Neural progenitor cell (in vitro differentiated cells): ENCODE results near the gene SRRM4. TPM values are rescaled to one million over a fixed set of nuclear protein-coding genes. Genes with fewer than 3 reads are reported as not detected.

Source experiments
- DNase-seq: peaks from one replicate; pipeline ENCODE4 v3.0.0-alpha.2; 2016; ENCODE audit warnings: low spot score
- H2AFZ ChIP-seq: fragments of 200-600 bp; sonication (generic); replicated peaks from 2 replicates; pipeline ENCODE4 v1.6.1; 2016; ENCODE audit warnings: antibody characterized with exemption
- H3F3A ChIP-seq: fragments of 200-600 bp; sonication (generic); 2 replicates; pipeline ENCODE4 v1.6.1; 2016; ENCODE audit warnings: antibody characterized with exemption, low read depth
- H3K27ac ChIP-seq: fragments of 200-600 bp; sonication (generic); 2 replicates; pipeline ENCODE4 v1.5.1; 2016; ENCODE audit warnings: mild to moderate bottlenecking
- H3K27me3 ChIP-seq: fragments of 200-600 bp; sonication (generic); 2 replicates; pipeline ENCODE4 v1.6.1; 2016; ENCODE audit warnings: mild to moderate bottlenecking, moderate library complexity
- H3K36me3 ChIP-seq: fragments of 200-600 bp; sonication (generic); 2 replicates; pipeline ENCODE4 v1.5.1; 2016
- H3K4me1 ChIP-seq: fragments of 200-600 bp; sonication (generic); 2 replicates; pipeline ENCODE4 v1.6.1; 2016; ENCODE audit warnings: mixed run types
- H3K4me2 ChIP-seq: fragments of 200-600 bp; sonication (generic); 2 replicates; pipeline ENCODE4 v1.6.1; 2016
- H3K4me3 ChIP-seq: fragments of 200-600 bp; sonication (generic); 2 replicates; pipeline ENCODE4 v1.5.1; 2016
- H3K79me2 ChIP-seq: fragments of 200-600 bp; sonication (generic); 2 replicates; pipeline ENCODE4 v1.6.1; 2016; ENCODE audit warnings: low read depth
- H3K9ac ChIP-seq: fragments of 200-600 bp; sonication (generic); 2 replicates; pipeline ENCODE4 v1.6.1; 2016
- H3K9me3 ChIP-seq: fragments of 200-600 bp; sonication (generic); 2 replicates; pipeline ENCODE4 v1.5.1; 2016; ENCODE audit warnings: low read depth
- H4K20me1 ChIP-seq: fragments of 200-600 bp; sonication (generic); 2 replicates; pipeline ENCODE4 v1.6.1; 2016; ENCODE audit warnings: low read depth
- H3K27ac Mint-ChIP-seq: 3 replicates; pipeline ENCODE4 v1.8.0; 2021; ENCODE audit warnings: mixed read lengths
- H3K27me3 Mint-ChIP-seq: 2 replicates; pipeline ENCODE4 v1.8.0; 2022; ENCODE audit warnings: low read depth, mild to moderate bottlenecking, inconsistent platforms, moderate library complexity, mixed read lengths; ENCODE audit not compliant: insufficient read depth
- H3K36me3 Mint-ChIP-seq: 3 replicates; pipeline ENCODE4 v1.8.0; 2021; ENCODE audit warnings: mixed read lengths
- H3K4me1 Mint-ChIP-seq: 3 replicates; pipeline ENCODE4 v1.8.0; 2021; ENCODE audit warnings: mixed read lengths
- H3K4me3 Mint-ChIP-seq: 3 replicates; pipeline ENCODE4 v1.8.0; 2021; ENCODE audit warnings: mild to moderate bottlenecking, moderate library complexity, mixed read lengths
- H3K9me3 Mint-ChIP-seq: 3 replicates; pipeline ENCODE4 v1.8.0; 2020; ENCODE audit warnings: mixed read lengths
- EZH2 ChIP-seq: fragments of 200-600 bp; sonication (generic); IDR thresholded peaks from 2 replicates; pipeline ENCODE4 v1.6.1; 2017; ENCODE audit warnings: antibody characterized with exemption, mild to moderate bottlenecking, moderate library complexity
- EZH2phosphoT487 ChIP-seq: fragments of 200-600 bp; sonication (generic); IDR thresholded peaks from 2 replicates; pipeline ENCODE4 v1.6.1; 2017; ENCODE audit warnings: antibody characterized with exemption
- total RNA-seq: library from RNA; depleted of rRNA; stranded (reverse); fragments of >200 nt; gene quantifications from 2 replicates; pipeline ENCODE4 v1.2.3, GENCODE V29; 2015; ENCODE audit warnings: low replicate concordance
- TF ChIP-seq, protein P1 (sequence below): fragments of 200-600 bp; sonication (generic); IDR thresholded peaks from 2 replicates; pipeline ENCODE4 v1.5.1; 2017; ENCODE audit warnings: antibody characterized with exemption, mild to moderate bottlenecking

Gene SRRM4
- total RNA-seq, 1 donor from 2014 or later, result 0.07 TPM

DNA sequence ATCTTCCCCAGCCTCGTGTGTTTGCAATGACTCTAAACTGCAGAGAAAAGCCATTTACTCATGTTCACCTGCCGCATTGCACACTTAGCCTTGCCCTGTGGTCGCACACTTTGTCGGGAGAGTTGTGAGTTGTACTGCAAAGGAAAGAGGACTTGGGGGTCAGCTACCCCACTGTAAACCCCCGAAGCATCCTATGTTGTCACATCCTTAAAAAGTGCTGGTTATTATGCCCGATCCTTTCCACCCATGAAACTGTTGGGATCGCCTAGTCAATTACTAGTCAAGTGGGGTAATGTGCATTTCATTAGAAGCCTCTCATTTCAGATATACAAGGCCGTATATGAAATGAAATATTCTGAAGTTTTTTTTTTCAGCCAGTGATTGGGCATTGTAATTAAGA, 98.2 kb downstream of the SRRM4 start:
- H4K20me1 ChIP-seq, result no peaks in the 10 kb centered on the region
- no peak overlapping the region for H3K4me2 ChIP-seq
- H3F3A ChIP-seq, result peaks cover 15% of the 10 kb centered on the region
- TF ChIP-seq EZH2phosphoT487, result no peak
- TF ChIP-seq, protein P1, sequence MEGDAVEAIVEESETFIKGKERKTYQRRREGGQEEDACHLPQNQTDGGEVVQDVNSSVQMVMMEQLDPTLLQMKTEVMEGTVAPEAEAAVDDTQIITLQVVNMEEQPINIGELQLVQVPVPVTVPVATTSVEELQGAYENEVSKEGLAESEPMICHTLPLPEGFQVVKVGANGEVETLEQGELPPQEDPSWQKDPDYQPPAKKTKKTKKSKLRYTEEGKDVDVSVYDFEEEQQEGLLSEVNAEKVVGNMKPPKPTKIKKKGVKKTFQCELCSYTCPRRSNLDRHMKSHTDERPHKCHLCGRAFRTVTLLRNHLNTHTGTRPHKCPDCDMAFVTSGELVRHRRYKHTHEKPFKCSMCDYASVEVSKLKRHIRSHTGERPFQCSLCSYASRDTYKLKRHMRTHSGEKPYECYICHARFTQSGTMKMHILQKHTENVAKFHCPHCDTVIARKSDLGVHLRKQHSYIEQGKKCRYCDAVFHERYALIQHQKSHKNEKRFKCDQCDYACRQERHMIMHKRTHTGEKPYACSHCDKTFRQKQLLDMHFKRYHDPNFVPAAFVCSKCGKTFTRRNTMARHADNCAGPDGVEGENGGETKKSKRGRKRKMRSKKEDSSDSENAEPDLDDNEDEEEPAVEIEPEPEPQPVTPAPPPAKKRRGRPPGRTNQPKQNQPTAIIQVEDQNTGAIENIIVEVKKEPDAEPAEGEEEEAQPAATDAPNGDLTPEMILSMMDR, result no peak
- no peak for TF ChIP-seq EZH2
- H3K9ac ChIP-seq, result no peak overlapping the region
- no peaks in the 10 kb centered on the region for H3K36me3 ChIP-seq
- peaks cover 23% of the 10 kb centered on the region for H3K4me1 ChIP-seq
- H3K27me3 ChIP-seq, result no peaks in the 10 kb centered on the region
- Mint-ChIP-seq H3K36me3 (peaks cover 2% of the 10 kb centered on the region), H3K27me3 (peaks cover 24% of the 10 kb centered on the region), H3K4me3 (no peak overlapping the region), H3K27ac (no peak overlapping the region), H3K9me3 (no peaks in the 10 kb centered on the region), H3K4me1 (peaks cover 24% of the 10 kb centered on the region)
- no peak overlapping the region for H2AFZ ChIP-seq
- no peaks in the 10 kb centered on the region for H3K79me2 ChIP-seq
- no peak overlapping the region for H3K4me3 ChIP-seq
- no peaks in the 10 kb centered on the region for H3K9me3 ChIP-seq
- H3K27ac ChIP-seq, result no peak overlapping the region
- no peak for DNase-seq

DNA sequence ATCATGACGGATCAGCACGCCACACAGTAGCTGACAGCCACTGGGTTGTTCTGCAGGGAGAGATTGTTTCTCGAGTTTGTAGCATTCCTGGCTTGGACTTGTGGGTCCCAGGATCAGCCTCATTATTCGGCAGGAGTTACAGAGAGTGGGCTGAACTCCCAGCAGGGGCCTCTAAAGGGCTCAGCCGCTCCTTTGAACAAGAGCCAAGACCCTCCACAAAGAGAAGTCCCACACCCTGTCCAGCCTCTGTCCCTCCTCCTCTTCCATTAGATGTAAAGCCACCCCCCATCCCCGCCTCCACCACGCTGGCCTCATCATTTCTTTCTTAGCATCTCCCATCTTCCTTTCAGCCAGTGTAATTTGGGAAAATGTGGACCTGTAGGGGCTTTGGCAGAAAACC, 100.7 kb downstream of the SRRM4 start:
- H3K4me2 ChIP-seq, result peak overlapping the region; percentile 70

DNA sequence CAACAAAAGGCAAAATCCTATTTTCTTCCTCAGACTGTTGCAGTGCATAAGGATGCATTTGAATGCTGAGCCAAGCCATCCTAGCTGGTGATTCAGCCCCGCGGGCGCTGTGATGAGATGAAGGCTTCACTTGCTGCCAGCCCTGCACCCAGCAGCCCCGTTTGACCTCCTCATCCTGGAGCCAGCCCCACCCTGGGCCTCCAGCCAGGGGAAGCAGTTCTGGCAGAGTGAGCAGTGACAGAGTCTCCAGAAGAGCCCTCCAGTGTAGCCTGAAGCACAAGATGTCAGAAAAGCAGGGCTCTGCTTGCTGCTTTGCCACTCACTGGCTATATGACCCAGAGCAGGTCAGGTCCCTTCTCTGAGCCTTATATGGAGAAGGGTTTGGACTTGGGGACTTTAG, 101.2 kb downstream of the SRRM4 start:
- Mint-ChIP-seq H3K9me3 (no peaks in the 10 kb centered on the region), H3K36me3 (peaks cover 3% of the 10 kb centered on the region), H3K27ac (no peak overlapping the region), H3K27me3 (peaks cover 27% of the 10 kb centered on the region), H3K4me1 (peaks cover 25% of the 10 kb centered on the region), H3K4me3 (no peak overlapping the region)
- no peaks in the 10 kb centered on the region for H3K27me3 ChIP-seq
- H4K20me1 ChIP-seq, result no peaks in the 10 kb centered on the region
- H3F3A ChIP-seq, result peaks cover 15% of the 10 kb centered on the region
- H3K79me2 ChIP-seq, result no peaks in the 10 kb centered on the region
- no peaks in the 10 kb centered on the region for H3K36me3 ChIP-seq
- H3K4me1 ChIP-seq, result peaks cover 23% of the 10 kb centered on the region
- peak overlapping the region; percentile 70 for H3K4me2 ChIP-seq
- peak; percentile 18 for DNase-seq
- H3K9me3 ChIP-seq, result no peaks in the 10 kb centered on the region
- no peak overlapping the region for H3K27ac ChIP-seq
- TF ChIP-seq, protein P1, result no peak
- no peak for TF ChIP-seq EZH2phosphoT487
- no peak for TF ChIP-seq EZH2
- H3K4me3 ChIP-seq, result peak overlapping the region; percentile 21
- H2AFZ ChIP-seq, result peak overlapping the region; percentile 22
- no peak overlapping the region for H3K9ac ChIP-seq

More for the DNA sequence above, 100.7 kb downstream of the SRRM4 start:
- TF ChIP-seq EZH2 (no peak), EZH2phosphoT487 (no peak)
- TF ChIP-seq, protein P1, result no peak
- no peak overlapping the region for H3K27ac ChIP-seq
- no peaks in the 10 kb centered on the region for H3K27me3 ChIP-seq
- H3K9ac ChIP-seq, result no peak overlapping the region
- H4K20me1 ChIP-seq, result no peaks in the 10 kb centered on the region
- no peak overlapping the region for H3K4me3 Mint-ChIP-seq
- peaks cover 25% of the 10 kb centered on the region for H3K27me3 Mint-ChIP-seq
- H3K27ac Mint-ChIP-seq, result no peak overlapping the region
- H3K36me3 Mint-ChIP-seq, result peaks cover 3% of the 10 kb centered on the region
- H3K9me3 ChIP-seq, result no peaks in the 10 kb centered on the region
- no peaks in the 10 kb centered on the region for H3K36me3 ChIP-seq
- H3K4me1 Mint-ChIP-seq, result peaks cover 24% of the 10 kb centered on the region
- H3K4me1 ChIP-seq, result peaks cover 23% of the 10 kb centered on the region
- DNase-seq, result peak; percentile 64
- peak overlapping the region; percentile 22 for H2AFZ ChIP-seq
- no peaks in the 10 kb centered on the region for H3K9me3 Mint-ChIP-seq
- H3K79me2 ChIP-seq, result no peaks in the 10 kb centered on the region
- peaks cover 15% of the 10 kb centered on the region for H3F3A ChIP-seq
- peak overlapping the region; percentile 21 for H3K4me3 ChIP-seq
